HG02981 (cell line): ENCODE measurements around the gene MLC1.

ENCODE experiments used
- ATAC-seq: cut with Tn5 transposase; IDR thresholded peaks from one replicate; pipeline ENCODE4 v1.9.1; 2021; ENCODE audit warnings: mild to moderate bottlenecking, moderate library complexity; ENCODE audit not compliant: unreplicated experiment

The MLC1 gene

GRCh38 chr22:50016988-50017700 lies 68.1 kb downstream of the MLC1 start:
- no peak for ATAC-seq

DNA sequence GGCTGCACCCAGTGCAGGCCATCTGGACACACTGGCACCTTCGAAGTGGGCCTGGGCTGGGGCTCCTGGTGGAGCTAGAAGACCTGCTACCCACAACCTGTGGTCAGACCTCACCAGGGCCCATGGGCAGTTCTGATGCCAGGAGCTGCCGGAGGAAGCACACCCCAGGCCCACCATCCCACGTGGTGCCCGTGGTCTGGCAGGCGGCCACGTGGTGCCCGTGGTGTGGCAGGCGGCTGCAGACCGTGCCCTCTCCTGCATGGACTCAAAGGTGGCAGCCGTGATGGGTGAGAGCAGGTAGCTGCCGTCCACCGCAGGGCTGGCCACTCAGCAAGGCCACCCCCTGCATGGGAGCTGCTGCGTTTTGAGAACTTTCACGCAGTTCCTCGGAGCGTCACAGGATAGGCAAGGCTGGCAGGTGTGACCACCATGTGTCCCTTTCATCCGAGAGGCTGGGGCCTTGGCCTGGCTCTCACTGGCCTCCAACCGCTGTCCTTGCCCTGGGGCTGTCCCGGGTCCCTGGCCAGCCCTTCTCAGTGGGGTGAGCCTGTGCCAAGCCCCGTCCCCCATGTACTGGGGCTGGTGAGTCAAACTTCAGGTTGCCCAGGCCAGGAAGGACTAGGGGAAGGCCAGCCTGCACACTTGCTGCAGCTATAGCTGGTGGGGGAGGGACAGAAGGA lies 68.8 kb downstream of the MLC1 start:
- ATAC-seq, result no peak

GRCh38 chr22:50015451-50016307 lies 69.5 kb downstream of the MLC1 start:
- no peak for ATAC-seq

- ATAC-seq, result no peak
These were observed 70.4 kb downstream of the MLC1 start for GRCh38 chr22:50014655-50015401.

DNA sequence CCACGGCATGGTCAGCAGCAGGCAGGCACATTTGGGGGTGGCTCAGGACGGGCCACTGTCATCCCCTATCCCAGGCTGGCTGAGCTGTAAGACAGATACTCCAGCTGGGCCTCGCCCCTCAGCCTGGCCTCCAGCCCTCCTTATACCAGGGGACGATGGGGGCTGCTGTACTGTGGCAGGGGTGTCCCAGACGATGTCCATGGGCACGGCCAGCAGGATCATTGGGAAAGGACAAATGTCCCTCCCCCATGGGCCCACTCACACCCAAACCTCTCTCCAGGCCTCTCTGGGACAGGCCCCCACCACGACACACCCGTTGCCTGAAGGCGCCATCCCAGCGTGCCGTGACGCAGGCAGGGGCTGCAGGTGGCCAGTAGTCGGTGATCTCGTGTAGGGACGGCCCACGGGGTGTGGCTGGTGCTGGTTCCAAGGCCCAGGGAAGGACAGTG lies 71.1 kb downstream of the MLC1 start:
- no peak for ATAC-seq

GRCh38 chr22:50012211-50013181 lies 72.7 kb downstream of the MLC1 start, which contains the start of gene IL17REL:
Gene IL17REL, minus strand, starts transcription at chr22:50012765. Its CDS starts 119 bp downstream, at chr22:50012646.
- no peak for ATAC-seq

GRCh38 chr22:50011447-50012210 lies 73.6 kb downstream of the MLC1 start:
- no peak for ATAC-seq

DNA sequence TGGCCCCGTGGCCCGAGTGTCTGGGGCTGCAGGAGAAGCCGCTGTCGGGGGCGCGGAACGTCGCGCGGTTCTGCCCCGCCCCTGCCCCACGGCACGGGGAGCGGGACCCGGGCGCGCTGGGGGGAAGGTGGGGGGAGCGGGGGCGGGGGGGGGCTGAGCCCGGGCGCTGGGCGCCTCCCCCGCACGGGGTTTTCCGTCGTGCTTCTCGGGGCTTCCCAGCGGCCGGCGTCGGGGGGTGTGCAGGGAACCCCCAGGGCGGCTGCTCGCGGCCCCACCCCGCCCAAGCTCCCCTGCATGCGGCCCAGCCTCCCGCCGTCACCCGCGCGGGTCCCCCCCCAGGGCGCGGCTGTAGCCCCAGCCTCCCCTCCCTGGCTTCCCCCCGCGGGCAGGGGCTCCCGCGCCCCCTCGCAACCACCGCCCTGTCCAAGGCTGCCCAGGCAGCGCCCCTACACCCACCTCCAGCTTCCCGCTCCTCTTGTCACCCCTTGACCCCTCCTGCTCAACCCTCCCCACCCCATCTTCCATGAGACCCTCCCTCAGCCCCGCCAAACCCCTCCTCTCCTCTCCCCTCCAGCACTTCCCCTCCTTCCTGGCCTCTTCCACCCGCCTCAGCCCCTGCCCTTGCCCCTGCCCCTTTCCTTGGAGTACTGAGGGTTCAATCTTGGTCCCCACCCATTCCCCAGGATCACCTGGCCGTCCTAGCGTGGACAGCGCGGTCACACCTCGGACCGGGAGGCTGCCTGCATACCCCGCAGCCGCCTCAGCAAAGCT lies 74.4 kb downstream of the MLC1 start:
- ATAC-seq, result no peak

DNA sequence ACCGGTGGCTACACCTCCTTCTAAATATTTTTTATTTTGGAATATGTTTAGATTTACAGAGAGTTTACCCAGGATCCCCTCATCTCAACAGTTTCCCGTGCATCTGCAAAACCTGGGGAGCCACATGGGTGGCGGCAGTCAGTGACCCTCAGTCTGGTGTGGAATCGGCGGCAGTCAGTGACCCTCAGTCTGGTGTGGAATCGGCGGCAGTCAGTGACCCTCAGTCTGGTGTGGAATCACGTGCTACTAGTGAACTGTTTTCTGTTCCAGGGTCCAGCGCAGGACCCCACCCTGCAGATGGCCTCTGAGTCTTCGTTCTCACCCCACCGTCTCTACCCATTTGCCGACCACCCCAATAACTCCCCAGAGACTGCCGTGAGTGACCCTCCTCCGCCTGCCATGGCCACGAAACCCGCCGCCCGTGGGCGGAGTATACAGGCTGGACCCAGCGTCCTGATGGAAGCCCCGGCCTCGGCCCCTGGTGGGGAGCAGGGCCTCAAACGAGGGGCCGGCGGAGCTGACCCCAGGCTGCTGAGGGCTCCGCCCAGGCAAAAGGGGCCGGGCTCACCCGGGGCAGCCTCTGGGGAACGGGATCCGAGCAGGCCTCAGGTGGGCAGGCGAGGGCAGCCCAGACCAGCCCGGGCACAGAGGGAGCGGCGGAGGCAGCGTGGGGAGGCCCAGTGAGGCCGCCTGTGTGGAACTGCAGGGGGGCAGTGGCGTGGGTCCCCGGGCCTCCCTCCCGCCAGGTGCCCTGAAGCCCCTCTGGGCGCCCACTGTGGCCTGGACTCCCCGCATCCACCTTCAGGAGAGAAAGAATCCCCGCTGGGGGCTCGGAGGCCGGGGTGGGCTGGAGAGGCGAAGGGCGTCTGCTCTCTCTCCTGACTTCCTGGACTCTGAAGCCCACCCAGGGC lies 75.2 kb downstream of the MLC1 start:
- no peak for ATAC-seq
